SW480 (cell line): ENCODE data around the gene CHRND.

Experiments
- DNase-seq: peaks from one replicate; pipeline ENCODE4 v3.0.0-alpha.2; 2016; ENCODE audit warnings: low spot score

CHRND gene

GRCh38 chr2:232576995-232577394 lies 51.0 kb downstream of the CHRND start:
- DNase-seq: no peak

- DNase-seq: no peak
Observed at GRCh38 chr2:232577841-232578240, 51.9 kb downstream of the CHRND start.

- no peak for DNase-seq
Observed at GRCh38 chr2:232578626-232579025, 52.7 kb downstream of the CHRND start.

GRCh38 chr2:232580648-232580981 lies 54.7 kb downstream of the CHRND start:
- DNase-seq: no peak

GRCh38 chr2:232581725-232582124 lies 55.8 kb downstream of the CHRND start:
- DNase-seq: no peak

- no peak for DNase-seq
Observed at GRCh38 chr2:232584238-232584637, 58.3 kb downstream of the CHRND start.
